Endothelial cell of umbilical vein (primary cell): Measurements from ENCODE around the gene PDGFRB.

Experiments used
- CTCF ChIP-seq, 2 donors: IDR thresholded peaks; 1 replicate in 1 of 2; 2 replicates in 1 of 2; pipeline ENCODE4 v1.5.1; 2011; ENCODE audit warnings: low read length in 2 of 2, mild to moderate bottlenecking in 2 of 2, moderate library complexity in 2 of 2, control low read depth in 1 of 2, inconsistent platforms in 1 of 2, low read depth in 1 of 2; ENCODE audit not compliant: insufficient read depth in 1 of 2; ENCODE audit errors: extremely low read depth in 1 of 2
- EZH2 ChIP-seq: IDR thresholded peaks from 2 replicates; pipeline ENCODE4 v1.6.1; 2012; ENCODE audit warnings: borderline replicate concordance, low read depth, mild to moderate bottlenecking, moderate library complexity, low read length, inconsistent platforms; ENCODE audit not compliant: severe bottlenecking
- MAX ChIP-seq: IDR thresholded peaks from 2 replicates; pipeline ENCODE4 v1.6.1; 2011; ENCODE audit not compliant: insufficient read depth, insufficient read length
- POLR2A ChIP-seq: IDR thresholded peaks from 2 replicates; pipeline ENCODE4 v1.6.1; 2012; ENCODE audit warnings: low read depth, mild to moderate bottlenecking, control low read depth, low read length
- POLR2AphosphoS5 ChIP-seq: IDR thresholded peaks from 2 replicates; pipeline ENCODE4 v1.6.1; 2012; ENCODE audit warnings: low read depth, mild to moderate bottlenecking, control low read depth, low read length, moderate library complexity; ENCODE audit not compliant: insufficient read depth

- TF ChIP-seq POLR2AphosphoS5 (no peak), POLR2A (no peak), MAX (no peak), EZH2 (no peak), CTCF (IDR thresholded peaks at IDR 0.05; ENCODE audit: extremely low read depth in 1 of 2, insufficient read depth in 1 of 2, low read depth in 1 of 2, low read length in 2 of 2) (no peak)
Observed at GRCh38 chr5:150195736-150196485, 40.3 kb upstream of the PDGFRB start.
